Body of pancreas (tissue), 4 donors: ENCODE data around the gene AHCYL2.

Experiments used
- POLR2A ChIP-seq, 3 donors: fragments of 450-650 bp; IDR thresholded peaks; one replicate each; pipeline ENCODE4 v1.6.1; 2016; ENCODE audit warnings: antibody characterized with exemption in 3 of 3, mild to moderate bottlenecking in 2 of 3
- TF ChIP-seq, protein P1 (sequence below), 7 experiments: fragments of 450-650 bp in 4 of 7; fragments of 200-600 bp in 3 of 7; sonication (generic) in 3 of 7; IDR thresholded peaks; one replicate each; pipeline ENCODE4 v1.5.1; 2016 to 2019; ENCODE audit warnings: antibody characterized with exemption in 7 of 7

DNA sequence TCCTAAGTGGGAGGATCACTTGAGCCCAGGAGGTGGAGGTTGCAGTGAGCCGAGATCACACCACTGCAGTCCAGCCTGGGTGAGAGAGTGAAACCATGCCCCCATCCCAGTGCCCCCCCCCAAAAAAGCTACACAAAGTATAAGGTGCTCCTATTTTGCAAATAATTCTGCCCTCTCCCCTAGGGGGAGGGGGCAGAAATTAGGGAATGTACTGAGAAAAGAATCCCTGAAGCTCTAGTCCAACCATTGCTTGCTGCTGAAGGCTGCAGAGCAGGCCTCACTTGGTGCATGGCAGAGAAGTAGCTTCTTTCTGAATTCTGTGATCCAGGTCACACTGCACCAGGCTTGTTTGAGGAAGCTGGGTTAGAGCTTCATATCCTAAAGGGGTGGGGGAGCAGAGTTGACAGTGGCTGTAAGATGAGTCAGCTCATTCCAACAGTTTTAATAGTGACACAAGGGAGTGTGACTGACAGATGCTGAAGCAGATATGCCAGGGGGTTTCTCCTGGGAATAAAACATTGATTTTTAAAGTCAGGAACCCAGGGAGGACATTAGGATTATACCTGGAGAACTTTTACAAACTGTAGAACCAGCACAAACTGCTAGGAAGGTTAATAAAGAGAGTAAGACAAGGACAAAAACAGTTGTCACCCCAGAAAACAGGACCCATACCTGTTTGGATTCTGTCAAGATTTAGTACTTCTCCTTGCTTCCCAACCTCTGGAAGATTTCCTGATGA, 176.6 kb downstream of the AHCYL2 start:
- TF ChIP-seq POLR2A (IDR thresholded peaks at IDR 0.05), result no peak
- TF ChIP-seq, protein P1, sequence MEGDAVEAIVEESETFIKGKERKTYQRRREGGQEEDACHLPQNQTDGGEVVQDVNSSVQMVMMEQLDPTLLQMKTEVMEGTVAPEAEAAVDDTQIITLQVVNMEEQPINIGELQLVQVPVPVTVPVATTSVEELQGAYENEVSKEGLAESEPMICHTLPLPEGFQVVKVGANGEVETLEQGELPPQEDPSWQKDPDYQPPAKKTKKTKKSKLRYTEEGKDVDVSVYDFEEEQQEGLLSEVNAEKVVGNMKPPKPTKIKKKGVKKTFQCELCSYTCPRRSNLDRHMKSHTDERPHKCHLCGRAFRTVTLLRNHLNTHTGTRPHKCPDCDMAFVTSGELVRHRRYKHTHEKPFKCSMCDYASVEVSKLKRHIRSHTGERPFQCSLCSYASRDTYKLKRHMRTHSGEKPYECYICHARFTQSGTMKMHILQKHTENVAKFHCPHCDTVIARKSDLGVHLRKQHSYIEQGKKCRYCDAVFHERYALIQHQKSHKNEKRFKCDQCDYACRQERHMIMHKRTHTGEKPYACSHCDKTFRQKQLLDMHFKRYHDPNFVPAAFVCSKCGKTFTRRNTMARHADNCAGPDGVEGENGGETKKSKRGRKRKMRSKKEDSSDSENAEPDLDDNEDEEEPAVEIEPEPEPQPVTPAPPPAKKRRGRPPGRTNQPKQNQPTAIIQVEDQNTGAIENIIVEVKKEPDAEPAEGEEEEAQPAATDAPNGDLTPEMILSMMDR (IDR thresholded peaks at IDR 0.05), result no peak
